A549 treated with Mapracorat at 1 μM for 4 hours (cell line): Measurements from ENCODE around the gene MRPL16. TPM values are rescaled to one million over a fixed set of nuclear protein-coding genes. Genes with fewer than 3 reads are reported as not detected.

Source experiments
- total RNA-seq: library from RNA; stranded (reverse); fragments of 200-300 nt; extraction: Qiagen RNA extraction; gene quantifications from 5 replicates; pipeline ENCODE4 v1.2.3, GENCODE V29; 2022

The MRPL16 gene
- total RNA-seq: 60.4 to 65.1 TPM (median 64.2 TPM) in 5 replicates

DNA sequence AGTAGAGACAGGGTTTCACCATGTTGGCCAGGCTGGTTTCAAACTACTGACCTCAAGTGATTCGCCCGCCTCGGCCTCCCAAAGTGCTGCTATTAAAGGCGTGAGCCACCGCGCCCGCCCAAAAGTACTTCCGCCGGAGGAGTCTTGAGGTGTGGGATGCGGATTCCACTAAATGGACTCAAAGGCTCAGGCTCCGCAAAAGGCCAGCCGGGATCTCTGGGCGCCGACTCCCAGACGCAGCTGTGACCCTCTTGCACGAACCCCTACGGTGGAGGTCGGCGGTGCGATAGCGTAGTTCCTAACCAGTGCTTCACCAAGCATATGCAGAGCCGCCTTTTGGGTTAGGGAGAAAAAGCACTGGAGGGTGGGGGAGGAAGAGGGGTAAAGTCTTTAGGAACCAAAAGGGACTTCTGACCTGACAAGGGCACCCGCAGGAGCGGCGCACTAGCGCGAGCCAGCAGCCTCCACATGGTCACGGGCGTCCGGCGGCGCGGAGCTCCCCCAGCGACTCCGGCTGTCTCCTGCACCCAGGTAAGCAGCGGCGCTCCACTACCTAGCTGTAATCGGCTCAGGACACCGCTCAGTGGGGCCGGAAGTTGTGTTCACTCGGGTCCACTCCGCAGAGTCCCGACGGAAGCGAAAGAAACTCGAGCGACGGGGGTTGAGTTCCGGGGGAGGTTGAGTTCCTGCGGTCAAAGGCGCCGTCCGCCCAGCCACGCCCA lies at the start of gene MRPL16:
TSS of gene MRPL16 (minus strand) at position 590 of the 722 bp plus-strand sequence. CDS start at position 470, 120 bp downstream.

GRCh38 chr11:59845399-59845798 lies 34.8 kb upstream of the MRPL16 start, which contains the start of gene CBLIF:
CBLIF (minus strand) TSS chr11:59845499; CDS start chr11:59845453, 46 bp downstream.

Other genes with a start within 250 kb of the MRPL16 start
- gene OSBP, start 195.0 kb downstream of the MRPL16 start, total RNA-seq: 28.1 to 32.8 TPM (median 29.0 TPM) in 5 replicates
- gene PATL1, start 141.7 kb downstream of the MRPL16 start, total RNA-seq: 41.7 to 48.4 TPM (median 46.9 TPM) in 5 replicates
- not detected in 5 replicates for gene OR10V1, start 96.9 kb downstream of the MRPL16 start, total RNA-seq
- gene STX3, start 55.4 kb downstream of the MRPL16 start, total RNA-seq: 21.4 to 28.3 TPM (median 26.8 TPM) in 5 replicates
- not detected in 5 replicates for gene CBLIF, start 34.7 kb upstream of the MRPL16 start, total RNA-seq
- 0.26 to 0.42 TPM (median 0.36 TPM) in 5 replicates for gene TCN1, start 55.7 kb upstream of the MRPL16 start, total RNA-seq
- not detected in 5 replicates for gene OOSP3, start 68.0 kb upstream of the MRPL16 start, total RNA-seq
- gene OOSP1, start 127.7 kb upstream of the MRPL16 start, total RNA-seq: not detected in 5 replicates
- gene OOSP4A, start 153.3 kb upstream of the MRPL16 start, total RNA-seq: not detected in 5 replicates
- not detected in 5 replicates for gene OOSP4B, start 206.4 kb upstream of the MRPL16 start, total RNA-seq
- not detected in 5 replicates for gene OOSP2, start 229.6 kb upstream of the MRPL16 start, total RNA-seq
- not detected in 5 replicates for gene MS4A3, start 245.9 kb upstream of the MRPL16 start, total RNA-seq